HG02759 (cell line): ENCODE data around the gene KLF14.
"Not testable (repeated sequence)": the region's sequence is repeated elsewhere in the genome, so short reads cannot be mapped to it uniquely, and the experiment has no call there.

ENCODE experiments used
- ATAC-seq: cut with Tn5 transposase; IDR thresholded peaks from one replicate; pipeline ENCODE4 v1.9.1; 2021; ENCODE audit warnings: mild to moderate bottlenecking, moderate library complexity; ENCODE audit not compliant: unreplicated experiment

The KLF14 gene

GRCh38 chr7:130719541-130719940, 14.5 kb downstream of the KLF14 start:
- ATAC-seq: no peak

GRCh38 chr7:130712416-130712815, 21.6 kb downstream of the KLF14 start:
- no peak for ATAC-seq

- ATAC-seq: no peak
Measured at GRCh38 chr7:130708766-130709165, 25.2 kb downstream of the KLF14 start.

- ATAC-seq: no peak
Measured at GRCh38 chr7:130708001-130708400, 26.0 kb downstream of the KLF14 start.

- no peak for ATAC-seq
Measured at GRCh38 chr7:130703851-130704250, 30.2 kb downstream of the KLF14 start.

GRCh38 chr7:130701650-130702049, 32.4 kb downstream of the KLF14 start:
- ATAC-seq: no peak

- ATAC-seq: no peak
Measured at GRCh38 chr7:130700760-130701159, 33.2 kb downstream of the KLF14 start.

GRCh38 chr7:130699686-130700085, 34.3 kb downstream of the KLF14 start:
- ATAC-seq: no peak

- no peak for ATAC-seq
Measured at GRCh38 chr7:130697820-130698219, 36.2 kb downstream of the KLF14 start.

GRCh38 chr7:130695840-130696239, 38.2 kb downstream of the KLF14 start:
- no peak for ATAC-seq

GRCh38 chr7:130692396-130692795, 41.6 kb downstream of the KLF14 start:
- not testable (repeated sequence) for ATAC-seq

GRCh38 chr7:130689683-130690082, 44.3 kb downstream of the KLF14 start:
- no peak for ATAC-seq

GRCh38 chr7:130683026-130683425, 51.0 kb downstream of the KLF14 start:
- no peak for ATAC-seq
